A673 (cell line): ENCODE data around the gene KRT1. TPM values are rescaled to one million over a fixed set of nuclear protein-coding genes. Genes with fewer than 3 reads are reported as not detected.

Experiments used
- BruUV-seq: library from RNA; stranded (reverse); fragments of 400-500 nt; replicated peaks from 2 replicates; lab custom pipeline; 2021; lab: Mats Ljungman, UMichigan
- CTCF ChIA-PET: fragments of 300-600 bp; sonication (Branson Sonifier 250); formaldehyde crosslinking; loops from one replicate; lab custom pipeline; 2022; ENCODE audit warnings: antibody characterized with exemption; lab: Charles Lee
- POLR2A ChIA-PET: fragments of 300-600 bp; sonication (Branson Sonifier 250); formaldehyde crosslinking; loops from one replicate; lab custom pipeline; 2022; ENCODE audit warnings: antibody characterized with exemption; ENCODE audit not compliant: low non-redundant PET; lab: Charles Lee
- DNase-seq: peaks from one replicate; pipeline ENCODE4 v3.0.0-alpha.2; 2015; ENCODE audit warnings: low spot score
- H3K27ac ChIP-seq: fragments of 200-600 bp; sonication (generic); 2 replicates; pipeline ENCODE4 v1.5.1; 2016; ENCODE audit warnings: mixed run types, low read depth, mild to moderate bottlenecking, mixed read lengths, antibody characterized with exemption, low read length; ENCODE audit not compliant: poor library complexity, severe bottlenecking
- H3K27me3 ChIP-seq: fragments of 200-600 bp; sonication (generic); replicated peaks from 2 replicates; pipeline ENCODE4 v1.6.1; 2017; ENCODE audit warnings: mixed run types, low read depth, mild to moderate bottlenecking, mixed read lengths, antibody characterized with exemption, low read length; ENCODE audit not compliant: insufficient read depth, poor library complexity
- H3K36me3 ChIP-seq: fragments of 200-600 bp; sonication (generic); 2 replicates; pipeline ENCODE4 v1.6.1; 2016; ENCODE audit warnings: mixed run types, mild to moderate bottlenecking, mixed read lengths, antibody characterized with exemption, low read length; ENCODE audit not compliant: insufficient read depth, poor library complexity, severe bottlenecking
- H3K4me1 ChIP-seq: fragments of 200-600 bp; sonication (generic); 2 replicates; pipeline ENCODE4 v1.6.1; 2017; ENCODE audit warnings: mixed run types, mild to moderate bottlenecking, mixed read lengths, antibody characterized with exemption, low read length; ENCODE audit not compliant: insufficient read depth, poor library complexity, severe bottlenecking
- H3K4me3 ChIP-seq: fragments of 200-600 bp; sonication (generic); 2 replicates; pipeline ENCODE4 v1.5.1; 2016; ENCODE audit warnings: low read depth, mixed run types, mild to moderate bottlenecking, mixed read lengths, low read length; ENCODE audit not compliant: poor library complexity, severe bottlenecking
- H3K9me3 ChIP-seq: fragments of 200-600 bp; sonication (generic); 2 replicates; pipeline ENCODE4 v1.6.1; 2016; ENCODE audit warnings: mixed run types, low read depth, mild to moderate bottlenecking, mixed read lengths, antibody characterized with exemption, low read length; ENCODE audit not compliant: poor library complexity, severe bottlenecking
- EZH2 ChIP-seq: fragments of 200-600 bp; sonication (generic); IDR thresholded peaks from 2 replicates; pipeline ENCODE4 v1.6.1; 2017; ENCODE audit warnings: borderline replicate concordance, low read depth, mild to moderate bottlenecking, mixed read lengths, antibody characterized with exemption, low read length; ENCODE audit not compliant: poor library complexity, severe bottlenecking
- intact Hi-C: fragments of 100-400 bp; cut with micrococcal nuclease; formaldehyde crosslinking; loops from one replicate; pipeline ENCODE4 v1.10.0; 2022; ENCODE audit not compliant: unreplicated experiment
- total RNA-seq: library from RNA; stranded (reverse); gene quantifications from 2 replicates; pipeline ENCODE4 v1.2.3, GENCODE V29; 2021
- TF ChIP-seq, protein P1 (sequence below): fragments of 300-800, 200-600 bp; sonication (generic); conservative IDR thresholded peaks from 2 replicates; pipeline ENCODE4 v1.5.1; 2017; ENCODE audit warnings: low read depth, mild to moderate bottlenecking, antibody characterized with exemption, low read length, moderate library complexity, mixed read lengths

Gene KRT1
- total RNA-seq, 1 experiment from 2014 or later = not detected

DNA sequence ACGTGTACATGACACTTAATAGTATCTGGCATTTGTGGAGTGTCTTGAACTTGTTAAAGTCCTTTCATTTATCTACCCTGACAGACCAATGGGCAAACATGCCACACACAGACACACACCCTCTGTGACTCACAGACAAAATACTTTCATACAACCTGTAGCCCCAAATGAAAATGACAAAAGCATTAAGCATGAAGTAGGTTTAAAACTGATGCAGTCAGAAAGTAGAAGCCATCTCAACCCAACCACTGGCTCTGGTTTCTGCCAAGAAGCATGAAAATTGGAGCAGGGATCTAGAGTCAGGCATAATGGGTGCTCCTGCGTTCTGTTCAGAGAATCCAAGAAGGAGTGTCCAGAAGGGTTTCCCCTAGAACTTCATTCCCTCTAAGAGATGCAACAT, 46.2 kb upstream of the KRT1 start:
- H3K27ac ChIP-seq = no peak overlapping the region
- intact Hi-C loops = no loop called here
- ChIA-PET POLR2A (no interaction called here), CTCF (no interaction called here)
- TF ChIP-seq EZH2 = no peak
- TF ChIP-seq, protein P1, sequence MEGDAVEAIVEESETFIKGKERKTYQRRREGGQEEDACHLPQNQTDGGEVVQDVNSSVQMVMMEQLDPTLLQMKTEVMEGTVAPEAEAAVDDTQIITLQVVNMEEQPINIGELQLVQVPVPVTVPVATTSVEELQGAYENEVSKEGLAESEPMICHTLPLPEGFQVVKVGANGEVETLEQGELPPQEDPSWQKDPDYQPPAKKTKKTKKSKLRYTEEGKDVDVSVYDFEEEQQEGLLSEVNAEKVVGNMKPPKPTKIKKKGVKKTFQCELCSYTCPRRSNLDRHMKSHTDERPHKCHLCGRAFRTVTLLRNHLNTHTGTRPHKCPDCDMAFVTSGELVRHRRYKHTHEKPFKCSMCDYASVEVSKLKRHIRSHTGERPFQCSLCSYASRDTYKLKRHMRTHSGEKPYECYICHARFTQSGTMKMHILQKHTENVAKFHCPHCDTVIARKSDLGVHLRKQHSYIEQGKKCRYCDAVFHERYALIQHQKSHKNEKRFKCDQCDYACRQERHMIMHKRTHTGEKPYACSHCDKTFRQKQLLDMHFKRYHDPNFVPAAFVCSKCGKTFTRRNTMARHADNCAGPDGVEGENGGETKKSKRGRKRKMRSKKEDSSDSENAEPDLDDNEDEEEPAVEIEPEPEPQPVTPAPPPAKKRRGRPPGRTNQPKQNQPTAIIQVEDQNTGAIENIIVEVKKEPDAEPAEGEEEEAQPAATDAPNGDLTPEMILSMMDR = no peak
- no peaks in the 10 kb centered on the region for H3K4me1 ChIP-seq
- no peak overlapping the region for H3K4me3 ChIP-seq
- no TSS peak for BruUV-seq
- H3K9me3 ChIP-seq = no peaks in the 10 kb centered on the region
- no peaks in the 10 kb centered on the region for H3K36me3 ChIP-seq
- DNase-seq = no peak
- peaks cover 20% of the 10 kb centered on the region for H3K27me3 ChIP-seq

DNA sequence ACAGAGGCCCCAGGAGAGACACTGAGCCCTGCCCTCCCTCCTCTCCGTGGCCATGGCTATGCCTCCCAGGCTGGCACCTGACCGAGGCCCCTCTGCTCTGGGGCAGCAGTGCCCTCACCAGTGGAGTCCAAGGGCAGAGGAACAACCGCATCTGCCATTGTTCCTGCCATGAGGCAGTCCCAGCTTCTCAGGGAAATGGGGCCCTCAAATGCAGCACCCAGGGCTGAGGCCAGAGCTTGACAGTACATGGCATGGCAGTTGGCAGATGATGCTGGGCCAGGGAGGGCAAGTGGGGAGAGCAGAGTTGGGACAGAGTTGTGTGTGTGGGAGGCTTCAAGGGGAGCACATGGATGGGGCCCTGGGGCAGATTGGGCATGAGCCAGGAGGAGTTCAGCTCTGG, 44.2 kb upstream of the KRT1 start:
- Histone ChIP-seq H3K27ac (no peak overlapping the region), H3K36me3 (no peaks in the 10 kb centered on the region), H3K9me3 (no peaks in the 10 kb centered on the region), H3K27me3 (peaks cover 5% of the 10 kb centered on the region), H3K4me1 (no peaks in the 10 kb centered on the region), H3K4me3 (no peak overlapping the region)
- ChIA-PET CTCF (no interaction called here), POLR2A (no interaction called here)
- no TSS peak for BruUV-seq
- TF ChIP-seq, protein P1 = no peak
- TF ChIP-seq EZH2 = no peak
- intact Hi-C loops = no loop called here
- no peak for DNase-seq

DNA sequence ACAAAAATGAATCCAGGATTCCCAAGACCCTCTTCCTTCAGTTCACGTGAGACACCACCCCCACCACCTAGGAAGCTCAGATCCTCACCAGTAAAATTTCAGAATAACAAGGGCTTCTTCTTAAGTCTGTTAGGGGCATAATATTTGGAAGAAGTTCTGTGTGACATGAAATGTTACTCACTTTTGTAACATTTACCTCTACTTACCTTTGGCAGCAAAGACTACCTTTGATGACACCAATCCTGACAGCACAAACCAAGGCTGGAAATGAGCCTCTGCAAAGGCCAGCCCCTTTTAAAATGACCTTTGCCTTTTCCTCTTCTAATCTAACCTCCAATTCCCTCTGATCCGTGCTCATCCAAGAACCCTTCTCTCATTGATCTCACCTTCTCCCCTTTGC, 42.5 kb upstream of the KRT1 start:
- BruUV-seq = no TSS peak
- no peak overlapping the region for H3K27ac ChIP-seq
- CTCF ChIA-PET = no interaction called here
- H3K9me3 ChIP-seq = no peaks in the 10 kb centered on the region
- DNase-seq = no peak
- H3K4me1 ChIP-seq = no peaks in the 10 kb centered on the region
- no peaks in the 10 kb centered on the region for H3K27me3 ChIP-seq
- intact Hi-C loops = no loop called here
- TF ChIP-seq, protein P1 = no peak
- TF ChIP-seq EZH2 = no peak
- no peak overlapping the region for H3K4me3 ChIP-seq
- no peaks in the 10 kb centered on the region for H3K36me3 ChIP-seq
- POLR2A ChIA-PET = no interaction called here
